ENCODE data around the gene IFIT3. TPM values are rescaled to one million over a fixed set of nuclear protein-coding genes. Genes with fewer than 3 reads are reported as not detected.

The IFIT3 gene
- total and polyA plus RNA-seq, 9 of the 15 experiments (the other 6 are each of a cell fraction or from before 2014, with no cell fraction given) = 0.23 to 2.2 (median 0.77) TPM

- TF ChIP-seq ZNF280B (CRISPR knock-in tag; IDR thresholded peaks at IDR 0.05) = no peak
- 0 out of 2 replicates have a peak, but pooled peaks have one; percentile 35 for TF ChIP-seq ZNF592 (IDR thresholded peaks at IDR 0.05)
- 0 out of 2 replicates have a peak, but pooled peaks have one; percentile 2 for TF ChIP-seq JUND (IDR thresholded peaks at IDR 0.05; ENCODE audit: borderline replicate concordance, low read depth, low read length)
- peak; percentile 26; the same call in 1 of the 3 replicates for TF ChIP-seq JUND (tag; IDR thresholded peaks at IDR 0.05; ENCODE audit: borderline replicate concordance, low read depth, low read length)
- no peak for TF ChIP-seq NCOA4 (IDR thresholded peaks at IDR 0.05; ENCODE audit: partially characterized antibody)
- no peak for TF ChIP-seq ATF3 (IDR thresholded peaks at IDR 0.05)
- TF ChIP-seq ATF3 (CRISPR knock-in tag; conservative IDR thresholded peaks at IDR 0.05) = 0 out of 2 replicates have a peak, but pooled peaks have one; percentile 35
- TF ChIP-seq COPS2 (conservative IDR thresholded peaks at IDR 0.05) = no peak
- no peak for TF ChIP-seq NR2C2 (CRISPR knock-in tag; IDR thresholded peaks at IDR 0.05)
- peak; percentile 15; the same call in 1 of the 2 replicates for TF ChIP-seq NR2C2 (tag; IDR thresholded peaks at IDR 0.05)
- no peak for TF ChIP-seq CBX8 (IDR thresholded peaks at IDR 0.05; ENCODE audit: borderline replicate concordance, extremely low read depth, low read depth, low read length, poor library complexity, severe bottlenecking)
- TF ChIP-seq BHLHE40 (IDR thresholded peaks at IDR 0.05; ENCODE audit: low read length) = peak; percentile 38; the same call in 1 of the 2 replicates
- TF ChIP-seq STAT5A (IDR thresholded peaks at IDR 0.05; ENCODE audit: borderline replicate concordance, low read length) = no peak
- TF ChIP-seq ZNF586 (CRISPR knock-in tag; conservative IDR thresholded peaks at IDR 0.05) = no peak
These were observed 24.2 kb downstream of the IFIT3 start (continued) for GRCh38 chr10:89351780-89352597.

Measured in K562 (cell line).